GM23248 (cell line): ENCODE data around the gene CDK4.

Experiments
- EZH2 ChIP-seq: fragments of 200-600 bp; sonication (generic); IDR thresholded peaks from 2 replicates; pipeline ENCODE4 v1.6.1; 2018; ENCODE audit warnings: antibody characterized with exemption, mild to moderate bottlenecking; ENCODE audit not compliant: insufficient read depth, poor library complexity, severe bottlenecking
- EZH2phosphoT487 ChIP-seq: fragments of 200-600 bp; sonication (generic); IDR thresholded peaks from 2 replicates; pipeline ENCODE4 v1.6.1; 2018; ENCODE audit warnings: antibody characterized with exemption, moderate library complexity, mild to moderate bottlenecking, low read depth; ENCODE audit not compliant: insufficient read depth

DNA sequence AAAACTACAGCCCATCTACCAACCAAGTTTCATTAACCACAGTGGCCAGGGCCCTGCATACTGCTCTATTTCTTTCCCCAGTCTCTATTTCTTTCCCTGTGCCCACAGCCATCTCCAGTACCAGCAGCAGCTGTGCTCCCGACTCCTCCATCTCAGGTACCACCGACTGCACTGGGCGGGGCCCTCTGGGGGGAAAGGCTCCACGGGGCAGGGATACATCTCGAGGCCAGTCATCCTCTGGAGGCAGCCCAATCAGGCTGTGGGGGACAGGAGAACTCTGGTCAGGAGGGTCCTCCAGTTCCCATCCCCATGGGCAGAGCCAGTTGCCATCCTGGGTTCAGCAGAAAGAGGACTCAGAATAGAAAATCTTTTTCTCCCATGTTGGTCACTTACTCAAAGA lies 3.0 kb downstream of the CDK4 start:
- TF ChIP-seq EZH2 (no peak), EZH2phosphoT487 (no peak)
